ENCODE data around the gene GSN. TPM values are rescaled to one million over a fixed set of nuclear protein-coding genes. Genes with fewer than 3 reads are reported as not detected.
A peak's percentile ranks its signal among the peaks of the same experiment; 100 is the strongest.

The GSN gene
- total RNA-seq (45.4 and 45.9 TPM in 2 replicates), polyA plus RNA-seq (29.3 and 38.4 TPM in 2 replicates), polyA minus RNA-seq (27.7 and 34.0 TPM in 2 replicates)
- 36.8 TPM for total RNA-seq (2013)

DNA sequence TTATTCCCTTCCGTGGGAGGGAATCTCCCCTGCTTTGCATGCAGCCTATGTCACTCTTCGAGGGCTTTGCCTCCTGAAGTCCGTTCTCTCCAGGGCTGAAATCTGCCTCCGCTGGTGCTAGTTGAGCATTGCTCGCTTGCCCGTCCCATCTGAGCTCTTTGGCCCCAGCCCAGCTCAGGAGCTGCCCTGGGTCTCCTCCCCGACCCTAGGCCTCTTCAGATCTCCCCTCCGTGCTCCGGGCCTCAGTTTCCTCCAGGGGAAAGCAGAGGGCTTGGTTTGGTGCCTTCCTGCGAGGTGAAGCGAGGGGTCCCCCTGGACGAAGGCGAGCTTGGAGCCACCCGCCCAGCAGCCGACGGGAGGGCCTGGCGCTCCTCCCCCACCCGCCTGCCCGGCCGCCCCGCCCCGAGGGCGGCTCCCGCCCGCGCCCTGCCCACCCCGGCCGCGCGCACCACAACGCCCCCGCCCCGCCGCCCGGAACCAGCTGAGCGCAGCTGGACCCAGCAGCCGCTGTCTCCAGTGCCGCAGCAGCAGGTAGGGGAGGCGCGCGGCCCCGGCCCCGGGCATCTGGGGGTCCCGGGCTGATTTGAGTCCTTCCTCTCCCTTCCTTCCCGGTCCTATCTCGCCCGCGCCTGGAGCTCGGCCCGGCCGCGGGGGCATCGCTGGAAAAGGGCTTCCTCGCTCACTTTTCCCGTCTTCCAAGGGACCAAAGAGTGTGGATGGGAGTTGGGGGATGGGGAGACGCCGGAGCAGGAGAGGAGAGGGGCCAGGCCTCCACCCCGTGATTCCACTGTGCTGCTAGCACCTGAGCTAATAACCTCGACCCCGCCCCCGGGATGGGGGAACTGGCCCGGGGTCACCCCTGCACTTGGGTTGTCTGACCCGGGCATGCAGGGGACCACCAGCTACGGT, at the start of gene GSN:
GSN (plus strand) TSS at position 474 of the 909 bp plus-strand sequence. CDS start 33,810 bp downstream, outside the sequence.
- H3K27me3 ChIP-seq (replicated peaks in 1 of 4; ENCODE audit: control extremely low read depth in 1 of 4, control insufficient read depth in 3 of 4, insufficient read depth in 4 of 4, low read length in 3 of 4) = no peaks in the 10 kb centered on the region
- Mint-ChIP-seq H3K4me3 (peak within 1 kb of the TSS; percentile 91), H3K27ac (peak within 1 kb of the TSS; percentile 68), H3K27me3 (no peaks in the 10 kb centered on the region), H3K9me3 (ENCODE audit: insufficient read depth) (no peaks in the 10 kb centered on the region), H3K4me1 (peaks cover 32% of the 10 kb centered on the region)
- 4% methylated on average over 46 of the region's 64 CpGs for WGBS (ENCODE audit: insufficient coverage)
- peak within 1 kb of the TSS; percentile 82 for H2AFZ ChIP-seq (ENCODE audit: insufficient read depth, low read depth, low read length, poor library complexity, severe bottlenecking)
- intact Hi-C loops (cut with micrococcal nuclease) = loop anchor here (1.0 to 5.0 kb wide), 2 partner anchors 66 to 102 kb away; partner anchors contain the start of genes RAB14 and STOM
- no peak for TF ChIP-seq EZH2 (IDR thresholded peaks at IDR 0.05; ENCODE audit: borderline replicate concordance, insufficient read depth, low read depth, low read length, poor library complexity, severe bottlenecking)
- TF ChIP-seq, protein P1, sequence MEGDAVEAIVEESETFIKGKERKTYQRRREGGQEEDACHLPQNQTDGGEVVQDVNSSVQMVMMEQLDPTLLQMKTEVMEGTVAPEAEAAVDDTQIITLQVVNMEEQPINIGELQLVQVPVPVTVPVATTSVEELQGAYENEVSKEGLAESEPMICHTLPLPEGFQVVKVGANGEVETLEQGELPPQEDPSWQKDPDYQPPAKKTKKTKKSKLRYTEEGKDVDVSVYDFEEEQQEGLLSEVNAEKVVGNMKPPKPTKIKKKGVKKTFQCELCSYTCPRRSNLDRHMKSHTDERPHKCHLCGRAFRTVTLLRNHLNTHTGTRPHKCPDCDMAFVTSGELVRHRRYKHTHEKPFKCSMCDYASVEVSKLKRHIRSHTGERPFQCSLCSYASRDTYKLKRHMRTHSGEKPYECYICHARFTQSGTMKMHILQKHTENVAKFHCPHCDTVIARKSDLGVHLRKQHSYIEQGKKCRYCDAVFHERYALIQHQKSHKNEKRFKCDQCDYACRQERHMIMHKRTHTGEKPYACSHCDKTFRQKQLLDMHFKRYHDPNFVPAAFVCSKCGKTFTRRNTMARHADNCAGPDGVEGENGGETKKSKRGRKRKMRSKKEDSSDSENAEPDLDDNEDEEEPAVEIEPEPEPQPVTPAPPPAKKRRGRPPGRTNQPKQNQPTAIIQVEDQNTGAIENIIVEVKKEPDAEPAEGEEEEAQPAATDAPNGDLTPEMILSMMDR (IDR thresholded peaks at IDR 0.05) = no peak
- peak; percentile 61 for DNase-seq
- peak; percentile 91 for ATAC-seq (ENCODE audit: low read depth)
- H3K9ac ChIP-seq (ENCODE audit: low read length) = peak within 1 kb of the TSS; percentile 67
- ChIA-PET CTCF (interaction anchor here (1.1 to 4.0 kb wide), 11 partner anchors 10 to 134 kb away, joined by 3 to 35 read pairs (median 6); partner anchors contain the start of gene RAB14), POLR2A (interaction anchor here (1.1 to 2.0 kb wide), 4 partner anchors 10 to 112 kb away, joined by 3 to 7 read pairs (median 4); partner anchors contain the start of gene RAB14)
- no peak within 1 kb of the TSS for H3K27ac ChIP-seq (ENCODE audit: low read length in 2 of 2)
- no peaks in the 10 kb centered on the region for H4K20me1 ChIP-seq (ENCODE audit: control insufficient read depth, insufficient read depth, low read length, poor library complexity, severe bottlenecking)
- no peaks in the 10 kb centered on the region for H3K79me2 ChIP-seq (ENCODE audit: control insufficient read depth, insufficient read depth, low read length)
- H3K4me2 ChIP-seq (replicated peaks; ENCODE audit: low read depth, low read length, poor library complexity, severe bottlenecking) = peak within 1 kb of the TSS; percentile 96
- peak within 1 kb of the TSS; percentile 62 to 78 (median 74) for H3K4me3 ChIP-seq (ENCODE audit: control extremely low read depth in 1 of 5, extremely low read depth in 1 of 5, insufficient read depth in 1 of 5, low read depth in 2 of 5, low read length in 4 of 5)
- no peaks in the 10 kb centered on the region for H3K36me3 ChIP-seq (replicated peaks in 1 of 2; ENCODE audit: control extremely low read depth in 1 of 2, control insufficient read depth in 1 of 2, extremely low read depth in 1 of 2, insufficient read depth in 2 of 2, low read length in 1 of 2)
- H3K4me1 ChIP-seq (ENCODE audit: control insufficient read depth in 2 of 2, insufficient read depth in 2 of 2, low read length in 2 of 2) = peaks cover 13 to 41% of the 10 kb centered on the region in 2 donors
- no peaks in the 10 kb centered on the region for H3K9me3 ChIP-seq (ENCODE audit: control extremely low read depth in 1 of 3, control insufficient read depth in 2 of 3, insufficient read depth in 1 of 3, low read length in 2 of 3)
